HEK293T (cell line): ENCODE data around the gene BORCS6.

Experiments used
- ARNT ChIP-seq: fragments of 450-650 bp; IDR thresholded peaks from 2 replicates; pipeline ENCODE4 v1.6.1; 2017; ENCODE audit warnings: mild to moderate bottlenecking
- ELF4 ChIP-seq: fragments of 450-650 bp; IDR thresholded peaks from 2 replicates; pipeline ENCODE4 v1.6.1; 2017; ENCODE audit warnings: antibody characterized with exemption
- FOXK2 ChIP-seq: fragments of 450-650 bp; IDR thresholded peaks from 2 replicates; pipeline ENCODE4 v1.6.1; 2016; ENCODE audit warnings: mild to moderate bottlenecking
- LEF1 ChIP-seq: fragments of 450-650 bp; IDR thresholded peaks from 2 replicates; pipeline ENCODE4 v1.6.1; 2017; ENCODE audit warnings: mild to moderate bottlenecking, borderline replicate concordance
- NFRKB ChIP-seq: fragments of 450-650 bp; IDR thresholded peaks from 2 replicates; pipeline ENCODE4 v1.6.1; 2016; ENCODE audit warnings: mild to moderate bottlenecking, moderate library complexity
- SUZ12 ChIP-seq: fragments of 450-650 bp; IDR thresholded peaks from 2 replicates; pipeline ENCODE4 v1.6.1; 2016; ENCODE audit warnings: mild to moderate bottlenecking
- ZNF384 ChIP-seq: fragments of 450-650 bp; IDR thresholded peaks from 2 replicates; pipeline ENCODE4 v1.6.1; 2016

DNA sequence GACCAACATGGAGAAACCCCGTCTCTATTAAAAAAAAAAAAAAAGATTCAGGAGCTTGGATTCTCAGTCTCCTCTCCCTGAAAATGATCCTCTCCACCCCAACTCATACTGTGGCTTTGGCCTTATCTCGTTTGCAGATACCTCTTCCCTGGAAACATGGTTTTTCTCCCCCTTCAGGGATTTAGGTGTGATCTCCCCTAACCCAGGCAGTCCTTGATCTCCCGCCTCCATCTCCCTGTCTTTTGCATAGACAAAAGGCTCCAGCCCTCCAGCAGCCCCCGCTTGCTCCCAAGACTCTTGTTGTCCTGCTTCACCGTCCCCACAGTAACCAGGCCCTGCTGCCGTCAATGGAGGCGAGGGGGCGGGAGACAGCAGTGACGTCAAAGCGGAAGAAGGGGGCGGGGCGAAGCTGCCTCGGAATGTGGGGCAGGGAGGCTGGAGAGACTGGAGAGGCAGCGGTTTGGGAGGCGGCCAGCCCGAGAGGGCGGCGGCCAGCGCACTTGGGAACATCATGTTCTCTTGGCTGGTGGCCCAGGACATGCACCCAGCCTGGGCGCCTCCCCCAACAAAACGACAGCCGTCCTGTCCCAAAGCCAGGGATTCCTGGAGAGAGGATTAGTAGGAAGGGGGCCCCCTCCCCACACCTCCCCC, 35.9 kb downstream of the BORCS6 start:
- TF ChIP-seq ELF4 (no peak), SUZ12 (no peak), ARNT (no peak), FOXK2 (no peak), LEF1 (no peak), NFRKB (no peak), ZNF384 (no peak)
